Stimulated activated CD4-positive, alpha-beta T cell treated with anti-CD3 and anti-CD28 coated beads, Interleukin-12 subunit alpha, Interleukin-12 subunit beta, amount 100 ng/mL, for 48 hours (primary cell): ENCODE measurements around the gene APELA.
"Not testable (repeated sequence)": the region's sequence is repeated elsewhere in the genome, so short reads cannot be mapped to it uniquely, and the experiment has no call there.

Experiments
- DNase-seq, 3 donors: peaks; one replicate each; pipeline ENCODE4 v3.0.0-alpha.2; 2020; ENCODE audit warnings: low read depth in 2 of 3, low spot score in 1 of 3

APELA gene, protein sequence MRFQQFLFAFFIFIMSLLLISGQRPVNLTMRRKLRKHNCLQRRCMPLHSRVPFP

DNA sequence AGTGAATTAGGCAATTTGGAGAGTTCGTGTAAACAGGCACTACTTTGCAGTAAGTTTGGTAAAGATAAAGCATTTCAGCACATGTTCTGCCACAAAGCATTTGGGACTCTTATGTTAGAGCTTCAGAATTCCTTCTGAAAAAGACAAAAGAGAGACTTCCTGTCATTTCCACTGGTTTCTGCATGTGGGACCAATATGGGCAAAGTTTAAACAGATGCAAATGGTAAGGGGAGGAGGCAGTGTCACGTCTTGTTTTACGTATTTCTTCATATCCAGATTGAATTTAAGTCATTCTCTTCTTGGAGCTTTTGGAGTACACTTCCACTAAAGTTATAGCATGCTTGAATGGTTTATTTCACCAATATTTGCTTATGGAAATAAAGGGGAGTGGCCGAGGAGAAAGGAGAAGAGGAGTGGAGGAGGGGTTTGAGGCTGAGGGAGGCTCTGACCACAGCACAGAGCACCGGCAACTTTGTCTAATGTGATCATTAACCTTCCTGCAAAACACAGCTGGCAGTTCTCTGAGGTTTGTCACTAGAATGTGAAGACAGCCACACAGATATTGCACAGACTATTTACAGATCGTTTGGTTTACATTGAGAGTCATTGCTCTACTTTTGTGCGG, at the start of gene APELA:
Gene APELA (plus strand): TSS at position 479 of the 625 bp plus-strand sequence. CDS start 154 bp downstream, outside the sequence.
- no peak for DNase-seq

DNA sequence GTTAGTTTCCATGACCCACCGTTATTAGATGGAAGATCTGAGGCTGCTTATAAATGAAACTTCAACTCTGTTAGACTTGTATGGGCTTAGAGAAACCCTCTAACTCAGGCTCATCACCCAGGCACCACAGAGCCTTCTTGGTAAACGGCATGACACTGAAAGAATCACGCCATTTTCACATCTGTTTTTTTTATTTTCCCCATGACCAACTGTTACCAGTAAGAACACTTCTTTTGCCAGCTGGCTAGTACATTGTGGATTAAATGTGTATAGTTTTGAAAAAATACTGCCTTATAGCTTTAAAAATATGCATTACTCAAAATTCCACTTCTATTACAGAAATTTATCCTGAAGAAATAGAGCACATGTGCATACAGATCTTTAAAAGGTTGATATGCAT, 48.0 kb upstream of the APELA start:
- no peak for DNase-seq

DNA sequence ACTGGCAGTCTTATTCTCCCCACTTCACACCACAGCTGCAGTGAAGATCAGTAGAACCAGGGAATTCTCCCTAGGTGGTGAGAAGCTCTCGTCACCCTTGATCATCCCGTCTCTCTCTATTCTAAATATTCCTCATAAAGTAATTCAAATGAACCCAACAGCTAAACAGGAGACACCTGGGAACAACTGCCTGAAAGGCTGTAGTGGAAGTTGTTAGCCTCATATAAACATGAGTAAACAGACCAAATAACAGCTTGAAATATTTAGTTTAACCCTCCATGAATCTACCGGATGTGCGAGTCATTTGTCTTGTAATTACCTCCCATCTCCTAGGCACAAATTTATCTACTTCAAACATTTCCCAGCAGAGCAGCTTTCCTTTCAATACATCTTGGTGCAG, 30.4 kb upstream of the APELA start:
- DNase-seq, result no peak

DNA sequence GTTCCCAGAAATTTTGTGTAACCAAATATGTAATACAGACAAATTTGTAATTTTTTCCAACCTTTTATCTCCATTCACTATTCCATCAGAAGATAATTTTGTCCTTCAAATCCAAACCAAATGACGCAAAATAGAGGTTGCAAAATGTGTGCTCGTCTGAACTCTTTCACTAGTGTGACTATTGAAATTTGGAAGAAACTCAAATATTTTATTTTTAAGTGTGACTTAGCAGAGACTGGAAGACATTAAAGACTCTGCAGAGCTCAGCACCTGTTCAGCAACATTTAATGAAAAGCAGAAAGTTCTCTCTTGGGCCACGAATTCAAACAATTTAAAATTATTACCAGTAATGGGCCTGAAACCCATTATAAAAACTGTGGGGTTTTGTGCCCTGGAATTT, 30.0 kb upstream of the APELA start:
- DNase-seq, result no peak

DNA sequence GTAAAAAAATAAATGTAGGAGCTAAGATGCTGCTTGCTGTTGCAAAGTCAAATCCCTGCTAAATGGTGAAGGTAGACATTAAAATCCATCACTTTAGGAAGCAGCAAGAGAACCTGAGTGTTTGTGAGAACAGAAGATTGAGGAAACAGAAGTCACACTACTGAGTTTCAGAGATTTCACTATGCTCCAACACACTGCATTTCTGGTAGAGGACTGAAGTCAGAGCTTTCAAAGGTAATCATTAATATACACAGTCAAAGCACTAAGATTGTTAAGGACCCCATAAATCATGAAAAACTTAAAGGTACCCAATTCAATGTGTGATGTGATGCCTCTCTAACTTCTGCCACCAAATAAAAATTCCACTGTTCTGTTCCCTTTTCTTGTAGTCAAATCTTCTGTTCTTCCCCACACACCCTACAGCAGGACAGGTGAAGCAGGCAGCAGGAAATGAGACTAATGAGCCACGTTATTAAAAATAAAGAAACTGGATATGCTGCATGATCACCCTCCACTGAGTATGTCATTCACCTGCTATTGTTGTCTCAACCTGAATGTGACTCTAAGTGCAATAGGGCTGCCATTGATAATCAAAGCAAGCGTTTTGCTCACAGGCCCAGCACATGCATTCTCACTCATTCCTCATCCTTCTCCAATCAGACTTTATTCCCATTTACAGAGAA, 28.9 kb upstream of the APELA start:
- no peak for DNase-seq

DNA sequence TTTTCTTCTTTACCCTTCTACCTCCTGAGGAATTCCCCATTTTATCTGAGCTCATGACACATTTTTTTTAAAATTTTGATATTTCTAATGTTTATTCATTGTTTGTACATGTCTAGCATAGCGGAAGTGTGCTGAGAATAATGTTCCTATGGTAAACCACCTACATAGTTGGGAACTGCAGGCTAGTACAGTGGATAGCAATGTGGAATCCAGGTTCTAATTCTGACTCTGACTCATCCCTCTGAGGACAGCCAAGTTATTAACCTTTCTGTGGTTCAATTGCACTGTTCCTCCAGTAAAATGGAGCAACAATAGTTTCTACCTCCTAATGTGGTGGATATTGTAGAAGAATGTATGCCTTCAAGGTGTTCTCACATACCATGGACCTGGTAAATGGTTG, 20.6 kb upstream of the APELA start:
- DNase-seq, result no peak

DNA sequence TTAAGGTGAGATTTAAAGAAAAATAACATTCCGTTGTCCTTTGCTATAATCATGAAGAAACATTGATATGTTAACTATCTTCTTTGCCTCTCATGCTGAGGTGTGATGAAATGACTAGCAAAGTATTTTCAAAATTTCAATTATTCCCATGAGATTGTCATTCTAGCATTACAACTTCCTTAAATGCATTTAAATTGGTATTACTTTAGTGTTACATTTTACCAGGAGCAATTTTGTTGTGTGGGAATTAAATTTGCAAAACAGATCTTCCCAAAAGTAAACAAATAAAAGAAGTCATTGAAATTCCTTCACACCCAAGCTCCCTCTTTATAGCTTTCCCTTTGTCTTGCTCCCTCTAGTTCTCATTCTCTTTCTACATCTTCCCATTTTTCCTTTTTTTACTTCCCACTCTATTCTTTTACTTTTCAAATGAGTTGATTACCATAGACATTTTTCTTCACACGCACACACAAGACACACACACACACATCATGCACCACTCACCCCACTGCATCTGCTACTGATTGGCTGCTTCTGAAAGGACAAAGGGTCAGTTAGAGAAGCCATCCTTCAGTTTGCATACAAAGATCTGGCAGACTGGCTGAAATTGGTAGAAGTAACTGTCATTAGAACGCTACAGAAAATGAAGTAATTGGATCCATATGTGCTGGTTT, 10.0 kb upstream of the APELA start:
- DNase-seq, result no peak

DNA sequence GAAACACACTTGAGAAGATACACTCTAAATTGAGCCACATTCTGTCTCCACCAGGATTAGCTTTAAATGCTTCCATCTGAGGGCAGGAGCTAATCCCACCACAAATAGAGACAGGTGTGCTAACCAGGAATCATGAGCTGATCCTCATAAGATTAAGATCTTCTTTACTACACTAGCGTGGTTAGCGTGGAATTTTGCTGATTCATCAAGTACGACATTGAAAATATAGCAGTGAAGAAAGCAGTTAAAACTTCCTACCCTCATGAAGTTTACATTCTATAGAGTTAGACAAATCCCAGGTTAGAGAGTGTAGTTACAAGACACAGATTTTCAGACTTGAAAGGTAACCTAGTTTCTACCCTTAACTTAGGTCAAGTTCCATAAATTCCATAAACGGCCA, 5.3 kb upstream of the APELA start:
- DNase-seq, result no peak

DNA sequence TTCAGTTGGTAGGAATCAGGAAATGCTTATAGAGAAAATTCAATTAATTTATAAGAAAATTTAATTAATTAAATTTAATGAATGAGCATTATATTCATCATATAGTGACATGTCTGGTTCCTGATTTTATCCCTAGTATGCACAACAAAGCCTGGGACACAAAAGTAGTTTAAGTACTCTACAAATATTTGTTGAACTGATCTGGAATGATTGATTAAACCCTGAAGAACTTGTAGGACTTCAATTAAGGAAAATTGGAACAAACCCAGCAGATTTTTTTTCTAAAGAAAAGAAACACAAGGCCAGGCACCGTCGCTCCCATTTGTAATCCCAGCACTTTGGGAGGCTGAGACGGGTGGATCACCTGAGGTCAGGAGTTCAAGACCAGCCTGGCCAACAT, 4.5 kb upstream of the APELA start:
- DNase-seq, result no peak

DNA sequence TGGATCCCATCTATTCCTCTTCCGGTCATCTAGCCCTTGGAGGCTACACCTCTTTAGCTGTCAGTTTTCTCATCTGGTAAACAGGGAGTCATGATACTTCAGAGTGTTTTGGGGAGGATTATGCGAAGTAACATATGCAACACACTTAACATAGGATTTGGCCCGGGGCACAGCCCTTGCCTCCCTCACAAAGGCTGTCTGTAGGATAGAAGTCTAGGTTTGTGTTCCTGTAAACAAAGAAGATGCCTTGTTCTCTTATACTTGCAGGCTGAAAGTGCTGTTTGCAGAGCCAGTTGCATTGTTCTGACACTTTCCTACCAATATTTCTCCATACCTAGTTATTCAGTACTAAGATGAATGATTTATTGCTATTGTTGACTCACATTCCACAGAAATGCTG, 2.2 kb upstream of the APELA start:
- DNase-seq, result no peak

DNA sequence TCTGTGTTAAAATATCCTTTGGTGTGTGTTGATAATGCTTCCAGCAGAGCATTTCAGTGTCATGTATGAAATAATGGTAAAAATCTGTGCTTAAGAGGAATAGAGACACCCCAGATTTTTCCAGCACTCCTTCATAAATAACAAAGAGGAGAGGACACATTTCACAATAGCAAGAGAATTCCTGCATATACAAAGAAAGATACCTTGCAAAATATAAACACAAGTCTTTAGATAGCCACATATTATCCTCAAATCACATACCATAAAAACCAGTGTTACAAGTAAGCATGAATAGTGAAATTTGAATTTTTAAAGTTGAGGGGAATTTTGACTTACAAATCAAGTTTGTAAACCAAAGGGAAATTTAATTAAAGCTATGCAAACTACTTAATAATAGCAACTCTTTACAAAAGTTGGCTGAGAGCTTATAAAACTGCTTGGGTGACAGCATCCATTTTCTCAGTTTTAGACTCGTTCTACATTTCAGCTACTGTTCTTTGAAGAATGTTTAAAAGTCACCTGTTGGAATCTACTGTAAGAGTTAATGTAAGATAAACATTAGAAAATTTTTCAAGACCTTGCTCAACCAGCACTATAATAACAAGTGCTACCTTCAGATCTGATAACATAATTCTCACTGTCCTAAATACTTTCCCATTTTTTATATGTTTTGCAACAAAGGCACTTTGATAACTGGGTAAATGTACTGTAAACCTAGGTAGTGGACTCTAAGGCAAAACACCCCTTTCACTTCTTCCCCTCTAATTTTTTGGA, 3.7 kb downstream of the APELA start:
- no peak for DNase-seq

DNA sequence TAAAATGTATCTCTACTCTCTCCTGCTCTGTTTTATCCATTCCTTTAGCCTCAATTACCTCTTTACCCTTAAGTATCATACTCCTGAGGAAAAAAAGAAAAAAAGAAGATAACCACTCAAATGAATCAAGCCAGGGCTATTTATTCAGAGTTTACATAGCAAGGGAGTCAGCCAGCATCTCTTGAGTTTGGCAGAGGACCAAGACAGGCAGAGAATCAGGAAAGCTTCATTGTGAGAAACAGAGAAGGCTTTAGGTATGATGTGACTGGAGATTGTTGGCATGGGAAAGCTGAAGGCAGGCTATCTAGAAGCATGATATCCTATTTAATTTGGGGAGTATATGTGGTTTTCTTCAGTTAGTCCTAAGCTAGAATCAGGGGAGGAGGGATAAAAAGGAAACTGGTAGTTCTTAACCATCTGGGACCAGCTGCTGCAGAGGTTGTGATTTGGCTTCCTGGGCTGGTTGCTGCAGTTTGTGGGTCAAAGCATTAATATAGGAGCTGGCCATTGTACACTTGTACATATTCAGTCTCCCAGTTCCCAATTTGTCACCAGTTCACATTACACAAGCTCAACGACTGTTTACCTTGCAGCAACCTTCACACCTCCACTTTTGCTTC, 11.2 kb downstream of the APELA start:
- no peak for DNase-seq

DNA sequence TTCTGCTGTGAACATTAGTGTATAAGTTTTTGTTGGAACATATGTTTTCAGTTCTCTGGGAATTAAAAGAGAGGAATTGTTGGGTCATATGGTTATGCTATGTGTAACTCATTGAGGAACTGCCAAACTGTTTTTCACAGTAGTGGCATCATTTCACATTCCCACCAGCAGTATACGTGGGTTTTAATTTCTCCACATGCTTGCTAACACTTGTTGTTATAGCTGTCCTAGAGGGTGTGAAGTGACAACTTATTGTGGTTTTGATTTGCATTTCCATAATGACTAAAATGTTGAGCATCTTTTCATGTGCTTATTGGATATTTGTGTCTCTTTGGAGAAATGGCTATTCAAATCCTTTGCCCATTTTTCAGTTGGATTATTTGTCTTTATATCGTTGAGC, 13.7 kb downstream of the APELA start:
- DNase-seq, result no peak

DNA sequence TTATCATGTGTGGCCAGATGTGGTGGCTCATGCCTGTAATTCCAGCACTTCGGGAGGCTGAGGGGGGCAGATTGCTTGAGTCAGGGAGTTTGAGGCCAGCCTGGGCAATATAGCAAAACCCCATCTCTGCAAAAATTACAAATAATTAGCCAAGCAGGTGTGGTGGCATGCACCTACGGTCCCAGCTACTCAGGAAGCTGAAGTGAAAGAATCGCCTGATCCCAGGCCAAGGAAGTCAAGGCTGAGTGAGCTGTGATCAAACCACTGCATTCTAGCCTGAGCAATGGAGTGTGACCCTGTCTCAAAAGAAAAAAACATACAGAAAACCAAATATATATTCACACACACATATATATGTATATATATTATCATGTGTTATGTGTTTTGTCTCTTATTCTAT, 15.0 kb downstream of the APELA start:
- no peak for DNase-seq

DNA sequence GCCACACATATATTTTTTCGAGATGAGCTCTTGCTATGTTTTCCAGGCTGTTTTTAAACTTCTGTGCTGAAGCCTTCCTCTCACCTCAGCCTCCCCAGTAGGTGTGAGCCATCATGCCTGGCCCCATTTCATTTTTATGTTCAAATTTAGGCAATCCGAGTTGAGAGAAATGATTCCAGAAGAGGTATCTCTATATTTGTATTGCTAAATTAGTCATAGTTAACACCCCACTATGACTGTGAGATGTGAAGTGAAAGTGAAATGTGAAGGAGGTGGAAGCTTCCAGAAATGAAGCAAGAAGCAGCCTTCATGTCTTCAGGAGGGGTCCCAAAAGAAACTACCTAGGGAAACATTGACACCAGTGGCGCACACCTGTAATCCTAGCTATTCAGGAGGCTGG, 17.7 kb downstream of the APELA start:
- no peak for DNase-seq

DNA sequence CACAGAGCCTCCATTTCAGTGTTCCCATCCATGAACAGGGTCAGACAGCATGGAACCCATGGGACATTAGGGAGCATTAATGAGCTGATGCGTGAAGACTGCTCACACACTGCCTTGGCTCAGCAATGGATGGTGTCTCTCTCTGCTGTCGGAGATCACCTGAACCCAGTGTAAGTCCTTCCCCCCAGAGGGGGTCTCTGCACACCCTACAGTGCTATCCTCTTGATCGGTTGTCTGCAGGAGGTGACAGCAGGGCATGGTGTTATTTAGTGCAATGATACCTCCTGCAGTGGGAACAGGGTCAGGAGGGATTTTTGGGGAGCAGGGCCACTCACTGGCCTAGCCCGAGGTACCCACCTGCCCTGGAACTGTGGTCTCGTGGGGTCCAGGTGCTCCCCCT, 25.6 kb downstream of the APELA start:
- no peak for DNase-seq

DNA sequence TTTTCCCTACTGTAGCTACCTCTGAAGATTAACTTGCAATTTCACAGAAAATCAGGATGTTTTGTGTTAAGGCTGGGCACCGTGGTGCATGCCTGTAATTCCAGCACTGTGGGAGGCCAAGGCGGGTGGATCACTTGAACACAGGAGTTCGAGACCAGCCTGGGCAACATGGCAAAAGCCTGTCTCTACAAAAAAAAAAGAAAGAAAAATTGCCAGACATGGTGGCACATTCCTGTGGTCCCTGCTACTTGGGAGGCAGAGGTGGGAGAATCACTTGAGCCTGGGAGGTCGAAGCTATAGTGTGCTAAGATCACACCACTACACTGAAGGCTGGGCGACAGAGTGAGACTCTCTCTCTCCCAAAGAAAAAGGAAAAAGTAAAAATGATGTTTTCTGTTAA, 27.4 kb downstream of the APELA start:
- DNase-seq, result no peak

DNA sequence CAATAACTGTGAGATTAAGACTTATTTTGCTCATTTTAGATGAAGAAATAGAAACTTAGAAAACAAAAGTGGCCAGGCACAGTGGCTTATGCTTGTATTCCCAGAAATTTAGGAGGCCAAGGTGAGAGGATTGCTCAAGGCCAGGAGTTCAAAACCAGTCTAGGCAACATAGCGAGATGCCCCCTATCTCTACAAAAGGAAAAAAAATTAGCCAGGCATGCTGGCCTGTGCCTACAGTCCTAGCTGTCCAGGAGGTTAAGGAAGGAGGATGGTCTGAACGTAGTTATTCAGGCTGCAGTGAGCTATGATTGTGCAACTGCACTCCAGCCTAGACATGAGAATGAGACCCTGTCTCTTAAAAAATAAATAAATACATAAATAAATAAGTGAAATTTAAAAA, 28.0 kb downstream of the APELA start:
- no peak for DNase-seq

DNA sequence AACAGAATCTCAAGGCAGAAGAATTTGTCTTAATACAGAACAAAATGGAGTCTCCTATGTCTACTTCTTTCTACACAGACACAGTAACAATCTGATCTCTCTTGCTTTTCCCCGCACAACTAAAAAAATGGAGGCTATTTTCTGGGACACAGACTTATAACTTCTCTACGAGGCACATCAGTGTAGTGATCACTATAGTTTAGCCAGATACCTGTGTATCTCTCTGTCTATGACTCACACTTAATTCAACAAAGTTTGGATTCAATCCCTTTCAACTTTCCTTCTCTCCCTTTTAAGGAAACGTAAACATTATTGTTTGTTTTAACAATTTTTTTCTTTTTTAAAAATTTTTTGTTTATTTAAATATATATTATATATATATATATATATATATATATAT, 29.4 kb downstream of the APELA start:
- no peak for DNase-seq

DNA sequence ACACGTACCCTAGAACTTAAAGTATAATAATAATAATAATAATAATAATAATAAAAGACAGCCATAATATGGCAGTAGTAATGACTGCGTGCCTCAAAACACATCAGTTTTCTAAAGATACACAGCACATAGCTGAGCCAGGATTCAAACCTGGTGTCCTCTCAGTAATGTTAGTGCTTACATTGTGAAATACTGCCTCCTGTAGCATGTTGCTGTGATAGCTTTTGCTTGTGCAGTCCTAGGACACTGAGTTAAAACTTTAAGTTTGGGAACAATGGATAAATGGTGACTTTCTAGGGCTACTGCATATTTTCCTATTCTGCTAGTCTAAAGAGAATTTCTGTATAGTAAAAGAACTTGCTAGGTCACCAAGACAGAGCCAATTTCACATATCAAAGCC, 36.5 kb downstream of the APELA start:
- not testable (repeated sequence) for DNase-seq

DNA sequence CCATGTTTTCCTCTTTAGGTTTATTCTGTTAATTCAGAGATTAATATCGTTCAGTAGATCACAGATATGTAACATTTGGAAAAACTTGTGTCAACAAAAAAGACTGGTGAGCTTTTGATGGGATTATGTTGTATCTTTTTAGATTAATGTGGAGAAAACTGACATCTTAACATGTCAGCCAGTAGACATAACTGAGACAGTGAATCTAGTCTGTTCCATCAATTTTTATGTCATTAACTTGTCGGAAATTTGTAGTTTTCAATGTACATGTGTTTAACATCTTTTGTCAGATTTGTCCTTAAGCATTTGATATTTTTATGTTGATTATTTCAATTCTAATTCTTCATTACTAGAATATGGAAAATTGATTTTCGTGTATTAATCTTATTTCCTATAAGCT, 42.0 kb downstream of the APELA start:
- DNase-seq, result no peak
